HG03064 (cell line): ENCODE results near the gene GABRG3.

Experiments used
- ATAC-seq: cut with Tn5 transposase; IDR thresholded peaks from one replicate; pipeline ENCODE4 v1.9.1; 2021; ENCODE audit warnings: low read depth; ENCODE audit not compliant: unreplicated experiment

Gene GABRG3

DNA sequence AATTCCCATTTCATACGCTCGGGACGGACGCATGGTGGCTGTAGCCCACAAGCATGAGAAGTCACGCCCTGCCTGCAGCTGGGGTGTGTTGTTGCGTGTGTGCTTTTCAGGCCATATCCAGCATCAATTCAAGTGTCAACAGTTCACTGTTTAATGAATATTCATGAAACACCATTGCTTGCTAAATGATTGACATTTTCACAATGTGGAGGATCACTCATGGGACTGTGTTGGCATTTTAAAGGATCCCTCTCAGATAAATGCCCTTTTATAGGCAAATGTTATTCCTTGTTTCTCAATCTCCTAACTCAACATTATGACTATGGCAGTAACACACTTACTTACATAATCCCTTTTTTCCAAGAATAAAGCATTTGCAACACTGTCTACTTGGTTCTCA, 511.3 kb downstream of the GABRG3 start:
- ATAC-seq = no peak

DNA sequence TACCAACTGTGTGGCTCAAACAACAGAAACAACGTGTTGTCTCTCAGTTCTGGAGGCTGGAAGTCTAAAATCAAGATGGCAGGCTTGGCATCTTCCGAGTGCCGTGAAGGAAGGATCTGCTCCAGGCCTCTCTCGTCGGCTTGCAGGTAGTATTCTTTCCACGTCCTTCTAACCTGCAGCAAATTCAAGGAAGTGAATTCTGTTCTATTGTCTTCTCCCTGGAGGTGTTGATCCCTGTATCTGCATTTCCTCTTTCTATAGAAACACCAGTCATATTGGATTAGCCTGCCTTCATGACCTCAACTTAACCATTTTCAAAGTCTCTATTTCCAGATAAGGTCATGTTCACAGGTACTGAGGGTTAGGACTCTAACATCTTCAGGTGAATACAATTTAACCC, 512.1 kb downstream of the GABRG3 start:
- no peak for ATAC-seq

DNA sequence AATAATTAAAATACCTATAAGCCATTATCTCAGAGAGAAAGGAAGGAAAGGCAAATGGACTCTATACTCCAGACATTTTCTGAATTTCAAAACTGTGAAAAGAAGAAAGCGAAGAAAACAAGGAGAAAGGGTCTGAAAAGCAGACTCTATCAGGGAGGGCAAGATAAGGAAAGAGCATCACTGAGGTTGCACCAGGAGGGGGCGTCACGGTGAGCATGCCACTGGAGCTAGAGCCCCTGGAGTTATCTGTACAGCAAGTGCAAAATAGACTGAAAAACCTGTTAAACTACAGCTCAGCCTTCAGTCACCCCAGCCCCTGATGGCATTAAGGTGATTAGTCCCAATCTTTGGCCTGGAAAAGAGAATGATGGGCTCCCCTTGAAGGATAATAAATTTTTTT, 514.3 kb downstream of the GABRG3 start:
- ATAC-seq = no peak

DNA sequence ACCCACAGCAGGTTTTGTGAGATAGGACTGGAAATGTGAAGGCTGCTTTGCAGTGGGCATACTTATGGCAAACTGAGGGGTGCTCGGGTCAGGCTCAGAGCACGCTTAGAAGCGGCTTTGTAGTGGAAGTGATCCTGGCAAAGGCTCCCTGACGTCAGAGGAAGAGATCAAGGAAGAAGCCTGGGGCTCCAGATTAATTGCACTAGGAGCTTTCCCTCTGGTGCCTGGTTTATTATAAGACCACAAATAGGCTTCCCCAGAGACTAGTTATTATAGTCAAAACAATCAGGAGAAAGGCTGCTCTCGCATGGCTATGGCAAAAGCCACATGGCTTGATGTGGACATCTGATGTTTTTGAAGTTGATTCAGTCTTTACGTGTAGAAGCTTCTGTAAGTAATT, 515.1 kb downstream of the GABRG3 start:
- ATAC-seq = no peak

GRCh38 chr15:27486683-27487647, 516.0 kb downstream of the GABRG3 start:
- ATAC-seq = no peak

- no peak for ATAC-seq
Measured at GRCh38 chr15:27487846-27488245, 516.9 kb downstream of the GABRG3 start.

DNA sequence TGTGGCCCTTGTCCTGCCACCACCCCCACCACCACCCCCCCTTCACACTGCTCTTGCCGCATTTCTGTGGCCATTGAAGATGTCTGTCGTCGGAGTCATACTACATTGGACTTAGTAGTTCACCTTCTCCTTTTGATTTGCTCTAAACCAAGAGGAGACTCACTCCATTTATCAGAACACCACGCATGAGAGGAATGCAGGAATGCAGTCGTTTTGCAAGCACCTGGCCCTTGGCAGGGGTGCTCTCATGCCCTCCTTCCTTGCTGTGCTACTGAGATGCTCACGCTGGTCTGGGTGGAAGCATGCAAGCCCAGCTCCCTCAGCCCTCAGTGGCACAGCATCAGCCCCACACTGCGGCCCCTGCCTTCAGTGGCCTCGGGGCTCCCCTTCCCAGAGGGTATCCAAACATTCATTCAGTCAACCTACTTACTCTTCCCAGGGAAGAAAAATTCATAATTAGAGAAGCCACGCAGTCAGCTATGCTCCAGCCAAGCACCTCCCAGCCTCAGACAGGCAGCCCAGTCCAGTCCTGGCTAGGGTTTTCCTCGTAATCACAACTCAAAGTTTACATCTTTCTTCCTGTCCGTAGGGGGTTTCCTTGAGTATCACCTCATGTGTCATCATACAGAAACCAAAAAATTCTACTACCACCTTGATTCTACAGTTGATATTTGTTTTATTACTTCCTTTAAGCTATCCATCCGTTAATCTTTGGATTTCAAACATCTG, 520.0 kb downstream of the GABRG3 start:
- no peak for ATAC-seq

DNA sequence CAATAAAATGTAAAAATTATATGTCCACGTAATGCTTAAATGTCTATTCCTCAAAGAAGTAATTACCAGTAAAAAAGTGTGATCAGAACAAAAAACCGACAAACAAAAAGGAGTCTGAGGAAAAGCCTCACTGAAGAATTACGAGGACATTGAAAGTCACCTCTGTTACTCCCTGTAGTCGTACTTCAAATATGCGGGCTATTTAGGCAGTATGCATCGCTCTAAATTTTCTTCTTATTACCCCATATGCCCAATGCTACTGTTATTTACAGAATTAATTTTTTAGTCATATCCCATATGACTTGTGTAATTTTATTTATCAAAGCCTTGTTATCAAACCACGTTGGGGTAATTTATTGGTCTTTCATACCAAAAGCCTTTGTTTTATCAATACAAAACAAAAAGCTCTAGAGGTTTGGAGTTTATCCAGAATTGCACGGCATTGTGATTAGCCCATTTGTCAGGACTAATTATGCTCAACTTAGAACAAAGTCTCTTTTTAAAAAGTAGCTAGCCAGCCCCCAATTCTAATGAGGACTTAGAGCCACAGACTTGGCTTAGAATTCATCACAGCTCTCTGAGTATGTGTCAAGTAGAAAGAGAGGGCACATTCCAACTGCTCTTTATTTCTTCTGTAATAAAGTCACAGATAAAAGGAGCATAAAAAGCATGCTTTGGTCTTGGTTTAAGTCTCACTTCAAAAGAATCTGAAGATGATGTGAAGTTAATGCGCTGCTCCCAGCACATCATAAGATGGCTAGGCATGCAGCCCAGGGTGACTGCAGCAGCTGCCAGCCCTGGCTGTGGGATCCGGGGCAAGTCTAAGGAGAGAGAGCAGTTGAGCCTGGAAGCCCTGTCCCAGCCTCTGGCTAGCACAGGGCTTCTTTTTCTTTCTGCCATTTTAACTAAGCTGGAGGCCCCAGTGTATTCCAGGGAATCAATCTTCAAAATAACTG, 521.0 kb downstream of the GABRG3 start:
- no peak for ATAC-seq

- ATAC-seq = no peak
Measured at GRCh38 chr15:27495963-27496459, 525.0 kb downstream of the GABRG3 start.

- no peak for ATAC-seq
Measured at GRCh38 chr15:27498700-27499099, 527.7 kb downstream of the GABRG3 start.

- no peak for ATAC-seq
Measured at GRCh38 chr15:27499191-27499590, 528.2 kb downstream of the GABRG3 start.

- ATAC-seq = no peak
Measured at GRCh38 chr15:27499719-27500118, 528.7 kb downstream of the GABRG3 start.

- no peak for ATAC-seq
Measured at GRCh38 chr15:27500206-27500605, 529.2 kb downstream of the GABRG3 start.

DNA sequence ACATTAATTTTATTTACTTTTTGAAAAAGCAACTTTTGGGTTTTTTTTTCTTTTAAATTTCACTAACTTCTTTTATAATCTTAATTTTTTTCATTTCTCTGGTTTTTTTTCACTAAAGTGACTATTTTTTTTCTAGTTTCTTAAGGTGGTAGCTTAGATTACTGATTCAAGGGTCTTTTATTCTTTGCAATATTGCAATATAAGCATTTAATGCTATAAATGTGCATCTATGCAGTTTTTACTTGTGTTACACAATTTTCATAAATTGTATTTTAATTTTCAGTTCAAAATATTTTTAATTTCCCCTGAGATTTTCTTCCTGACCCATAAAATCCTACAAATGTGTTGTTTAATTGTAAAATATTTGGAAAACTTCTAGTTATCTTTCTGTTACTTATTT, 535.8 kb downstream of the GABRG3 start:
- no peak for ATAC-seq

- no peak for ATAC-seq
Measured at GRCh38 chr15:27509014-27509413, 538.0 kb downstream of the GABRG3 start.

DNA sequence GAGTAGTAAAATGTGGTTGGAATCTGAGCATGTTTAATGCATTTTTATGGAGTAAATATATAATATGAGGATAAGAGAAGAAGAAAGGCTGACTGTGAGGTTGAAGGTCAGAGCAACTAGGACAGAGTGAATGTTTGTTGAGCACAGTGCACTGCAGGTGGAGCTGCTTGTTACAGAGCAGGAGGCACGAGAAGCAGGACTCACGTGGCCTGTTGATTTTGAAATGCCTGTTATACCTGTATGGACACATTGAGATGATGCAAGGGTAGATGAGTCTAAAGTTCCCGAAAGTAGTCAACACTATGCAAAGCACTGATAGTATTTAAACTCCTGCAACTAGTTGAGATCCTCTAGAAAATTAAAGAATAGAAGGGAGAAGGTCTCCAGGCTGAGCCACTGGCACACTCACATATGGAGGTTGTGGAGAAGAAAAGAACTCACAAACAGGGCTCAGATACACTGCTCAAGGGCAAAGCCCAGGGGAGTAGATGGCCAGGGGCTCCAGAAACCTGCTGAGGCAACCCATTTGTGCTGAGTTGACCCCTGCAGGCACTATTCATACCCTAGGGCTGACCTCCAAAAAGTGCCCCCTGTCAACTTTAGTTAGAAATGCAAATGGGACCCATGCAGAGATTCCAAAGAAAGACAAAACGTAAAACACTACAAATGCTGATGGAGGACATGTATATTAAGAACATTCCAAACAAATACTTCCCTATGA, 541.5 kb downstream of the GABRG3 start:
- ATAC-seq = no peak

GRCh38 chr15:27514526-27514925, 543.5 kb downstream of the GABRG3 start:
- no peak for ATAC-seq

- no peak for ATAC-seq
Measured at GRCh38 chr15:27527490-27528067, 556.6 kb downstream of the GABRG3 start.

GRCh38 chr15:27529399-27529798, 558.4 kb downstream of the GABRG3 start:
- ATAC-seq = no peak
